ENCODE data around the gene SLC39A2.
A peak's percentile ranks its signal among the peaks of the same experiment; 100 is the strongest.

DNA sequence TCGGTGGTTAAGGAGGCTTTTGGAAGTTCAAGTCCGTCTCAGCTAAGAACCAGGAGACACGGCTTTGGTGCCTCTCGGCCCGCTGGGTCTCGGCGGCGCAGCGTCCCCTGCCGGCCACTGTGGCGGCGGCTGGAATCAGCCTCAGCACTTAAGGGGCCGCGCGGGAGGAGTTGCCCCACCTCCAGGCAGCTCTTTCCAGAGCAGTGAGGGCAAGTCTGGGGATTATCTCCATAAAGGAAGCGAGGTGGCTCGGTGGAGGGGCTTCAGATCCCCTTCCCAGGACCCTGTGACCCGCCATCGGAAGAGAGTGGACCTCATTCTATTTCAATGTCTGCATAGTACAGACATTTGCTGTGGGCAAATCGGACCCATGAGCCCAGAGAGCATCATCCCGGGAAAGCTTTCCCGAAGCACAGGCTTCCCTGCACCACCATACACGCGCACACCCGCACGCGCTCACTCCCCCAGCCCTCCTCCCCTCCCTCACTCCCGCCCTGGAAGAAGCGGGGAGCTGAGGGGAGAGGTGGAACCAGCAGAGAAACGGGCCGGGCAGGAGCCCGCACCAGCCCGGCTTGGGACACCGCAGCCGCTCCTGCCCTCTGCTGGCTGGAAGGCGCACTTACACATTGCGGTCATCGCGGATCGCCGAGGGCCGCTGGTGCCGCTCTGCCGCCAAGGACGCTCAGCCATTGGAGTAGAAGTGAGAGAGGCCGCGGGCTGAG, 27.9 kb upstream of the SLC39A2 start:
- TF ChIP-seq, protein P1, sequence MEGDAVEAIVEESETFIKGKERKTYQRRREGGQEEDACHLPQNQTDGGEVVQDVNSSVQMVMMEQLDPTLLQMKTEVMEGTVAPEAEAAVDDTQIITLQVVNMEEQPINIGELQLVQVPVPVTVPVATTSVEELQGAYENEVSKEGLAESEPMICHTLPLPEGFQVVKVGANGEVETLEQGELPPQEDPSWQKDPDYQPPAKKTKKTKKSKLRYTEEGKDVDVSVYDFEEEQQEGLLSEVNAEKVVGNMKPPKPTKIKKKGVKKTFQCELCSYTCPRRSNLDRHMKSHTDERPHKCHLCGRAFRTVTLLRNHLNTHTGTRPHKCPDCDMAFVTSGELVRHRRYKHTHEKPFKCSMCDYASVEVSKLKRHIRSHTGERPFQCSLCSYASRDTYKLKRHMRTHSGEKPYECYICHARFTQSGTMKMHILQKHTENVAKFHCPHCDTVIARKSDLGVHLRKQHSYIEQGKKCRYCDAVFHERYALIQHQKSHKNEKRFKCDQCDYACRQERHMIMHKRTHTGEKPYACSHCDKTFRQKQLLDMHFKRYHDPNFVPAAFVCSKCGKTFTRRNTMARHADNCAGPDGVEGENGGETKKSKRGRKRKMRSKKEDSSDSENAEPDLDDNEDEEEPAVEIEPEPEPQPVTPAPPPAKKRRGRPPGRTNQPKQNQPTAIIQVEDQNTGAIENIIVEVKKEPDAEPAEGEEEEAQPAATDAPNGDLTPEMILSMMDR (conservative IDR thresholded peaks at IDR 0.05; ENCODE audit: low read depth, low read length): peak; percentile 89
- no peak for TF ChIP-seq EZH2phosphoT487 (IDR thresholded peaks at IDR 0.05; ENCODE audit: borderline replicate concordance, low read length)
- TF ChIP-seq EZH2 (IDR thresholded peaks at IDR 0.05; ENCODE audit: low read length, unreplicated experiment): no peak

All from PC-3 (cell line).